NCI-H128 (cell line): ENCODE results near the gene ATAD5.
"Not testable (repeated sequence)": the region's sequence is repeated elsewhere in the genome, so short reads cannot be mapped to it uniquely, and the experiment has no call there.

Source experiments
- DNase-seq: peaks from one replicate; lab custom pipeline; 2025; ENCODE audit not compliant: unreplicated experiment; lab: John Stamatoyannopoulos, UW

ATAD5 gene

DNA sequence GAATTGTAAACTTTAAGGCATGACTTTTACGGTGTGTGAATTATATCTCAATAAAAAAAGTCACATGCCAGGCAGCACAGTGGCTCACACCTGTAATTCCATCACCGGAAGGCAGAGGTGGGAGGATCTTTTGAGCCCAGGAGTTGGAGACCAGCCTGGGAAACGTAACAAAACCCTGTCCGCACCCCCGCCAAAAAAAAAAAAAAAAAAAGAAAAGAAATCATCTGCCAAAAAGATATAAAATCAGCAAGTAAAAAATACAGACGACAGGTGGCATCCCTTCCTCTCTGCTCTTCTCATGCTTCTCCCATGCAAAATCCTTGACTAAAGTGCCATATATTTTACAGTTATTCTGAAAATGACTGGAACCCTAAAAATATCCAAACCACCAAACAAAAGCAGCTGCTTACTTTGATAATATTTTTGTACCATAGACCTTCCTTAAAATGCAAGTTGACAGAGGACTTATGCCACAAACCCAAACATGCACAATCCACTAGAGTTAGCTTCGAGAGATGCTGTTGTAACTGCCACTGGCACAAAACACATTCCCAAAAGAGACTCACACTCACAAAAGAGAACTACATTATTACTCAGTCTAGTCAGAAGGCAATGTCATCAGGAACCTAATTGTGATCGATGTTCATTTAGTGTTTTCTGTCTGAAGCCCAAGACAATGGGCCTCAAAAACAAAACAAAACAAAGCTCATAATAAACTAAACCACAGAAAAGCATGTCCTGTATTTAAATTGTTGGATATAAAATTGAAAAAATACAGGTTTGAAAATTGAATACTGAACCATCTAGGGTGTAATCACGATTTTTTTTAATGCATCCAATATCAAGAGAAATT, 9.7 kb upstream of the ATAD5 start:
- DNase-seq, result no peak

GRCh38 chr17:30822919-30823318, 8.8 kb upstream of the ATAD5 start:
- not testable (repeated sequence) for DNase-seq

DNA sequence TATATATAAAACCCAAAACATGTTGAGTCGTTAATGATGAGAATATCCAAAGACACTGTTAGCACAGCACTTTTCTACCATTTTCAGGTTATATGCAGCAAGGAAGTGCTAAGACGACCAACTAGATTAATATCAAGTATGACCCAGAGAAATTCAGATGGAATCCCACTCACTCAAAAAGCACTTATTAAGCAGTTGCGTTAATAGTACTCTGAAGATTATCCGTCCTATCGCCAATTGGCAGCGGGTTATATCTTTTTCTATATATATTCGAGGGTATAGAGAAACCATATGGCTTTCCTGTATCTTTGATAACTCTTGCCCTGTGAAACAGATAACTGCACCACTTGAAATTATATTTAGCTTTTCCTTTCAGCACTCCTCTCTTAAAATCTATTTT, 8.3 kb upstream of the ATAD5 start:
- no peak for DNase-seq

DNA sequence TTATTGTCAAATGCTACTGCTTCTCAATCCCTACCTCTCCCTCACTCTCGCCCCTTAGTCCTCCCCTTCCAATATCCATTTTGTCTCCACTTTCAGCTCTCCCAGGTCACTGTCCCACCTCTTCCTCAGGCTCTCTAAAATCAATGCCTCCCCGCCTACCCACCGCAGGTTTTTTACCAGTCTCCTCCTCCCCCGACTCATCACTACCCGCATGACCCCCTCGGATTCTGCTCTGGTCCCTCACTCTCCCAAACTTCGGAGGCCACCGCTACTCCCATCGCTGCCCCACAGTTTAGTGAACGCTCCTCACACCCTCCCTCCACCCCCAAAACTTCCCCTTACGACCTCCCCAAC, 7.8 kb upstream of the ATAD5 start:
- no peak for DNase-seq

DNA sequence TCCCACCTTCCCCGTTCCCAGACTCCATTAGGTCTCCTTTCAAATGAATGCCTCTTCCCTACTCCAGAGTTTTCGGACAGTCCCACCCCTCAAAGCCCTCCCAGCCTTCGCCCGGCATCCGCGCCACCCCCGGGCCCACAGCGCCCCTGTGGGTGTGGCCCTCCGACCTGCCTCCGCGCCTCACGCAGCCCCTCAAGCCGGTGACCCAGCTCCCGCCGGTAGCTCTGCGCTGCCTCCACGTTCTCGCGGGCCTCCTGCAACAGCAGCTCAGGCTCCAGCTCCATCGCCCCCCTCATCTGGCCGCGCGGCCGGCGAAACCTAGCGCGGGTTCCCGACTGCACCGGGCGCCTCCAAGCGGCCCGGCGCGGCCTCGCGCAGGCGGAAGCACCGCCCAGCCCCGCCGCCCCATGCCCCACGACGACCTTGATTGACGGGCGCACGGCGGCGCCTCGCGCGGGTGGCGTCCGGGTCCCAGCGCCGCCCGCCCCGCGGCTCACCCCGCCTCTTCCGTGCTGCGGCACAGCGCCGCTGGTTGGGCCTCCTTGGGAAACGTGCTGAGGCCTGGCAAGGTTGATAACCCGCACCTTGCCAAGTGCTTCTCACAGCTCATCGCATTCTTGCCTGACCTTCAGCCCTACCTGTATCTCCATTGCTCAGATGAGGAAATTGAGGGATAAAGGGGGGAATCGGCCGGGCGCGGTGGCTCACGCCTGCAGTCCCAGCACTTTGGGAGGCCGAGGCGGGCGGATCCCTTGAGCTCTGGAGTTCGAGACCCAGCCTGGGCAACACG, 7.2 kb upstream of the ATAD5 start, which contains the start of gene CRLF3:
Gene CRLF3, minus strand, starts transcription at position 337 of the 790 bp plus-strand sequence. Its CDS starts 41 bp downstream, at position 296.
- DNase-seq, result peak; percentile 62

DNA sequence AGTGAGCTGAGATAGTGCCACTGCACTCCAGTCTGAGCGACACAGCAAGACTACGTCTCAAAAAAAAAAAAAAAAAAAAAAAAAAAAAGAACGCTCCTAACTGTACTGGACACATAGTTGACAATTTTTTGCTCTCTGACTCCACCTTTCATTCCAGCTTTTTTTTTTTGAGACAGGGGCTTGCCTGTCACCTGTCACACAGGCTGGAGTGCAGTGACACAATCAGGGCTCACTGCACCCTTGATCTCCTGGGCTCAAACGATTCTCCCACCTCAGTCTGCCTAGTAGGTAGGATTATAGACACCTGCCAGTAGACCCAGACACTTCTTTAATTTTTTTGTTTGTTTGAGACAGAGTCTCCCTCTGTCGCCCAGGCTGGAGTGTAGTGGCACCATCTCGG, 4.7 kb upstream of the ATAD5 start:
- DNase-seq, result no peak

GRCh38 chr17:30829022-30829421, 2.7 kb upstream of the ATAD5 start:
- DNase-seq, result no peak

GRCh38 chr17:30831257-30831656, 509 bp upstream of the ATAD5 start:
- no peak for DNase-seq

DNA sequence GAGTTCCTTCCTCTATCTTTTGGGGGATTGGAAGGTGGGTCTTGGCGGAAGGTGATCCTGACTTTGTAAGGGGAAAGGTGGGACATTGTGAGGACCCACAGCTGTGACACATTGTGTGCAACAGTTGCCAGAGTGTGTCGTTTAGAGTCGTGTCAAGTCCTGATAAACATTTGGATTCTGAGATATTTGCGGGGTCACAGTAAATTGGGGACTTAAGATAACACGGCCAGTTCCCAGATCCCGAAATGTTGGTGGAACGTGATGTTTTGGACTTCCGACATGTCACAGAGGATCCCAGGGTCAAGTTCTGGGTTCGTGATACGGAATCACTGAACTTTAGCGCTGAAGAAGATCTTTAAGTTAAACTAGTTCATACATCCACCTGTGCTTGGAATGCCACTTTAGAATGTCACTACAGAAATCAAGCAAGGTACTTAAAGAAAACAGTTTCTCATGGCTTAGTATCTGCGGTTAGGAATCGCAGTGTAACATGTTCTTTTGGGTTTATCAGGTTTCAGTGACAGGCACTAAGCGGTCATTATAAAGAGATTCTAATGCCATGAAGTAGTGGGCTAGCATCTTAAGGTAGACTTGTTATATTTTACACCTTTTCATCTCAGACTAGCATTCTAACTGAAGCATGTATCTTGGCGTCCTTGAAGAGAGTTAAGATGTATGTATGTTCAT, 815 bp downstream of the ATAD5 start:
- no peak for DNase-seq

- no peak for DNase-seq
Observed at GRCh38 chr17:30838202-30838807, 6.5 kb downstream of the ATAD5 start.

DNA sequence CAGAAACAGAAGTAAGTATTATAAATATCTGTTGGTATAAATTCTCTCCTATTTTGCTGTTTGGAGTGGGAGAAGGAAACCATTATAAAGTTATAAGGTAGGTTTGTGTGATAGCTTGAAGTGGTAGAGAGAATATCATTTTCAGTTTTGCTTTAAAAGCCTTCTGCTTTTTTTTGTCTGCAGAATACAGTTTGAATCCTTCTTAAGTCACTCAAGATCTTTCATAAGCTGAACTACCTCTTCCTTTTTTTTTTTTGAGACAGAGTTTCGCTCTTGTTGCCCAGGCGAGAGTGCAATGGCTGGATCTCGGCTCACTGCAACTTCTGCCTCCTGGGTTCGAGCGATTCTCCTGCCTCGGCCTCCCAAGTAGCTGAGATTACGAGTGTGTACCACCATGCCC, 9.0 kb downstream of the ATAD5 start:
- no peak for DNase-seq

DNA sequence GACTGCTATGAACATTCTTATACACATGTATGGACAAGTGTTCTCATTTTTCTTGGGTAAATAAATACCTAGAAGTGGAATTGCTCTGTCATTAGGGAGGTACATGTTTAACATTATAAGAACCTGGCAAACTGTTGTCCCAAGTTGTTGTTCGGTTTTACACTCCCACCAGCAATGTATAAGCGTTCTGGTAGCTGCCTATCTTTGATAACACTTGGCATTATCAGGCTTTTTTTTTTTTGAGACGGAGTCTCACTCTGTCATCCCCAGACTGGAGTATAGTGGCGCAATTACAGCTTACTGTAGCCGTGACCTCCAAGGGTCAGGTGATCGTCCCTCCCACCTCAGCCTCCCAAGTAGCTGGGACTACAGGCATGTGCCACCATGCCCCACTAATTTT, 16.3 kb downstream of the ATAD5 start:
- DNase-seq, result no peak

DNA sequence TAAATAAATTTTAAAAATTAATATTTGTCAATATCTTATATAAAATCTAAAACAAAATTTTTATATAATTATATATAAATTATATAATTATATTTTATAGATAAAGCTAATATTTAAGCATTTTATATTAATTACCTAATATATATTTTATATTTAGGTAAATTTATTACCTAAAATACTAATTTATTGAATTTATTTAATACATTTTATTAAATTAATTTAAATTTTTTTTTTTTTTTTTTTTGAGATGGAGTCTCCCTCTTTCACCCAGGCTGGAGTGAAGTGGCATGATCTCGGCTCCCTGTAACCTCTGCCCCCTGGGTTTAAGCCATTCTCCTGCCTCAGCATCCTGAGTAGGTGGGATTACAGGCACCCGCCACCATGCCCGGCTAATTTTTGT, 22.4 kb downstream of the ATAD5 start:
- DNase-seq, result no peak

GRCh38 chr17:30858556-30859250, 26.9 kb downstream of the ATAD5 start:
- no peak for DNase-seq

DNA sequence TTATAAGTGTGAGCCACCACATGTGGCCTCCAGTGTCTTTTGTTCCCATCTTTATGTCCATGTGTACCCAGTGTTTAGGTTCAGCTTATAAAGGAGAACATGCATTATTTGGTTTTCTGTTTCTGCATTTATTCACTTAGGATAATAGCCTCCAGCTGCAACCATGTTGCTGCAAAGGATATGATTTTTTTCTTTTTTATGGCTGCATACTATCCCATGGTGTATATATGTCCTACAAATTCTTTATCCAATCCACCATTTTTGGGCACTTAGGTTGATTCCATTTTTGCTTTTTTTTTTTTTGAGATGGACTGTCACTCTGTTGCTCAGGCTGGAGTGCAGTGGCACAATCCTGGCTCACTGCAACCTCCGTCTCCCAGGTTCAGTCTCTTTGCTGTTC, 32.9 kb downstream of the ATAD5 start:
- no peak for DNase-seq

GRCh38 chr17:30869005-30869404, 37.2 kb downstream of the ATAD5 start:
- DNase-seq, result no peak

GRCh38 chr17:30886187-30886586, 54.4 kb downstream of the ATAD5 start:
- DNase-seq, result no peak

DNA sequence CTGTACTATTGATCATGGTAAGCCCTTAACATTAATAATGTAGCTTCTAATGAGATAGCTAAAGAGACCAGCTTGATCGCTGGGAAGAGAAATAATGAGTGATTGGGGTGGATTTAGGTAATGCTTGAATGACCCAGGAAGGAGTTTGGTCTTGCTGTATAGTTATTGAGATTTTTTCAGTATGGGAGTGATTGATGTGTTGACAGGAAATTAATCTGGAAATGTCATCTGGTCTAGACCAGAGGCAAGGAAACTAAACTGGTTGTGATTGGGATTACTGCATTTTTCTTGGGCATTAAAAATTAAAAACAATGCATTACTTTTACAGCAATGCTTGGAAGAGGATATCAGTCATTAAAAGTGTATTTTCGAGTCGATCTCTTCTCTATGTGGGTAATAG, 62.5 kb downstream of the ATAD5 start:
- DNase-seq, result no peak

- DNase-seq, result no peak
Observed at GRCh38 chr17:30897311-30897710, 65.5 kb downstream of the ATAD5 start.

DNA sequence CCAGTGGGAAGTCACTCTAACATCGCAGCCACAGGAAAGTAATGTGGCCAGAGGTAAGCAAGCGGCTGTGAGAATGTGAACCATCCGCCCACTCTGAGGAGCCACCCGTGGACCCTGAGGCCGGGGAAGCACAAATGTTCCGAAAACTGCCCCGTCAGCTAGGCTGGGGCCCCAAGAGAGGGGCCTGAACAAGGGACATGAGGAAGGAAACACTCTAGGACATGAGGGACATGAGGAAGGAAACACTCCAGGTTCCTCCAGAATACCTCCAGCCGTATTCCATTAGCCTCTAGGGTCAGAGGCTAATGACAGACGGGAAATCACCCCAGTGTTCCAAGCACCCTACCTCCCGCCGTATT, 74.0 kb downstream of the ATAD5 start:
- no peak for DNase-seq
